Neuronal stem cell (in vitro differentiated cells): Measurements from ENCODE around the gene CCDC141.
"Not testable (repeated sequence)": the region's sequence is repeated elsewhere in the genome, so short reads cannot be mapped to it uniquely, and the experiment has no call there.

Source experiments
- DNase-seq: peaks from one replicate; pipeline ENCODE4 v3.0.0-alpha.2; 2013; ENCODE audit warnings: low spot score
- H2AFZ ChIP-seq: one replicate; pipeline ENCODE4 v1.6.1; 2013; ENCODE audit warnings: mild to moderate bottlenecking, low read length, inconsistent platforms
- H2AK5ac ChIP-seq: 2 replicates; pipeline ENCODE4 v1.6.1; 2013; ENCODE audit warnings: low read depth, mild to moderate bottlenecking, inconsistent platforms, low read length, moderate library complexity, mixed read lengths
- H2BK120ac ChIP-seq: 2 replicates; pipeline ENCODE4 v1.6.1; 2013; ENCODE audit warnings: low read depth, mild to moderate bottlenecking, inconsistent platforms, low read length, moderate library complexity, mixed read lengths
- H2BK12ac ChIP-seq: one replicate; pipeline ENCODE4 v1.6.1; 2013; ENCODE audit warnings: low read length, inconsistent platforms
- H2BK15ac ChIP-seq: 2 replicates; pipeline ENCODE4 v1.6.1; 2013; ENCODE audit warnings: mild to moderate bottlenecking, low read length, inconsistent platforms, mixed read lengths
- H2BK5ac ChIP-seq: one replicate; pipeline ENCODE4 v1.6.1; 2013; ENCODE audit warnings: inconsistent platforms, mild to moderate bottlenecking, low read length, moderate library complexity
- H3K14ac ChIP-seq: one replicate; pipeline ENCODE4 v1.6.1; 2013; ENCODE audit warnings: low read length, inconsistent platforms
- H3K18ac ChIP-seq: 2 replicates; pipeline ENCODE4 v1.6.1; 2013; ENCODE audit warnings: low read length, inconsistent platforms
- H3K23ac ChIP-seq: 2 replicates; pipeline ENCODE4 v1.6.1; 2013; ENCODE audit warnings: low read depth, mild to moderate bottlenecking, mixed read lengths, low read length, inconsistent platforms; ENCODE audit not compliant: poor library complexity
- H3K27ac ChIP-seq: replicated peaks from 3 replicates; pipeline ENCODE4 v1.5.1; 2013; ENCODE audit warnings: low read length, inconsistent platforms
- H3K27me3 ChIP-seq, 3 experiments: 2 replicates each; pipeline ENCODE4 v1.6.1; 2013; ENCODE audit warnings: low read length in 3 of 3, mild to moderate bottlenecking in 2 of 3, inconsistent platforms in 1 of 3, low read depth in 1 of 3, mixed read lengths in 1 of 3, moderate library complexity in 1 of 3; ENCODE audit not compliant: control insufficient read depth in 3 of 3, insufficient read depth in 3 of 3
- H3K36me3 ChIP-seq, 2 donors: replicated peaks in 1 of 2; 2 replicates each; pipeline ENCODE4 v1.6.1; 2013; ENCODE audit warnings: low read length in 2 of 2; ENCODE audit not compliant: control insufficient read depth in 2 of 2, insufficient read depth in 2 of 2
- H3K4ac ChIP-seq: 2 replicates; pipeline ENCODE4 v1.6.1; 2013; ENCODE audit warnings: inconsistent platforms, mild to moderate bottlenecking, low read length, moderate library complexity
- H3K4me1 ChIP-seq, 2 donors: 1 replicate in 1 of 2; 2 replicates in 1 of 2; pipeline ENCODE4 v1.6.1; 2013; ENCODE audit warnings: low read length in 2 of 2, low read depth in 1 of 2; ENCODE audit not compliant: control insufficient read depth in 2 of 2, insufficient read depth in 1 of 2
- H3K4me2 ChIP-seq: one replicate; pipeline ENCODE4 v1.6.1; 2013; ENCODE audit warnings: mild to moderate bottlenecking, low read length, inconsistent platforms; ENCODE audit not compliant: insufficient read depth, poor library complexity, severe bottlenecking
- H3K4me3 ChIP-seq, 2 donors: 2 replicates each; pipeline ENCODE4 v1.5.1; 2013; ENCODE audit warnings: low read length in 2 of 2, mild to moderate bottlenecking in 2 of 2, inconsistent platforms in 1 of 2, moderate library complexity in 1 of 2
- H3K79me1 ChIP-seq: one replicate; pipeline ENCODE4 v1.6.1; 2013; ENCODE audit warnings: low read depth, mild to moderate bottlenecking, inconsistent platforms, low read length, moderate library complexity
- H3K9ac ChIP-seq: one replicate; pipeline ENCODE4 v1.6.1; 2013; ENCODE audit warnings: mild to moderate bottlenecking, low read depth, low read length, inconsistent platforms; ENCODE audit not compliant: poor library complexity
- H3K9me3 ChIP-seq, 2 donors: replicated peaks in 1 of 2; 2 replicates each; pipeline versions ENCODE3 to v1.6.1; 2013; ENCODE audit warnings: low read length in 2 of 2, mild to moderate bottlenecking in 2 of 2, inconsistent platforms in 1 of 2, low read depth in 1 of 2, mixed read lengths in 1 of 2, moderate library complexity in 1 of 2; ENCODE audit not compliant: control insufficient read depth in 2 of 2, insufficient read depth in 1 of 2
- H4K8ac ChIP-seq: one replicate; pipeline ENCODE4 v1.6.1; 2013; ENCODE audit warnings: low read depth, mild to moderate bottlenecking, inconsistent platforms, low read length, moderate library complexity
- H4K91ac ChIP-seq: one replicate; pipeline ENCODE4 v1.6.1; 2013; ENCODE audit warnings: low read length, low read depth, mild to moderate bottlenecking, inconsistent platforms; ENCODE audit not compliant: poor library complexity
- WGBS, 2 donors: extraction: QIAGEN DNeasy Blood & Tissue Kit; methylation state at CpG; one replicate each; pipeline ENCODE4 v1.1.7; 2013; ENCODE audit warnings: missing lambda C conversion rate in 2 of 2, mixed read lengths in 1 of 2; ENCODE audit not compliant: insufficient read length in 2 of 2, insufficient replicate concordance in 1 of 2; ENCODE audit errors: extremely low coverage in 2 of 2; 5-methylcytosine and 5-hydroxymethylcytosine counted together

The CCDC141 gene

DNA sequence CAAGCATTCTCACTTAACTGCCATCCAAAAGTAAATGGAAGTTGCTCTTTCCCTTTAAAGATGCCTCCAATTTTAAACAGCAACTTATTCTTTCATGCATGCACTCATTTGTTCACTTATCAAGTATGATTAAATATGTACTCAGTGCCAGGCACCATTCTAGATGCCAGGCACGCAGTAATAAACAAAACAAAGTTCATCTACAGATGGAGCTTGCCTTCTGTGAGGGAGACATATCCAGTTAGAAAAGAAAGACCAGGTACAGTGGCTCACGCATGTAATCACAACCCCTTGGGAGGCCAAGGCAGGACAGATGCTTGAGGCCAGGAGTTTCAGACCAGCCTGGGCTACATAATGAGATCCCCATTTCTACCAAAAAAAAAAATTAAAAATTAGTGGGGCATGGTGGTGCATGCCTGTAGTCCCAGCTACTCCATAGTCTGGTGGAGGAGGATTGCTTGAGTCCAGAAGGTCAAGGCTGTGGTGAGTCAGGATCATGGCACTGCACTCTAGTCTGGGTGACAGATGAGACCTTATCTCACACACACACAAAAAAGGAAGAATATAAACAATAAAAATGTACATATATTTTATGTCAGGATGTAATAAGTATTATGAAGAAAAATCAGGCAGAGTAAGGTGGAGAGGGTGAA, 19.2 kb upstream of the CCDC141 start:
- Histone ChIP-seq H3K79me1 (no peaks in the 10 kb centered on the region), H3K23ac (no peak overlapping the region), H3K14ac (no peak overlapping the region), H3K4me3 (no peak overlapping the region), H3K4me1 (no peaks in the 10 kb centered on the region), H3K27me3 (no peaks in the 10 kb centered on the region), H3K18ac (no peak overlapping the region), H2BK12ac (no peak overlapping the region), H2AK5ac (no peak overlapping the region), H4K8ac (no peak overlapping the region), H3K4ac (no peak overlapping the region), H3K9me3 (peaks cover 0 to 3% of the 10 kb centered on the region in 2 donors), H4K91ac (no peak overlapping the region), H2BK120ac (no peak overlapping the region), H3K9ac (no peak overlapping the region), H3K4me2 (no peak overlapping the region), H3K27ac (no peak overlapping the region), H2BK5ac (no peak overlapping the region), H2BK15ac (no peak overlapping the region), H2AFZ (no peak overlapping the region), H3K36me3 (no peaks in the 10 kb centered on the region)
- no peak for DNase-seq
- WGBS, 2 donors: no CpG with 5 or more reads among the region's 2 CpGs

DNA sequence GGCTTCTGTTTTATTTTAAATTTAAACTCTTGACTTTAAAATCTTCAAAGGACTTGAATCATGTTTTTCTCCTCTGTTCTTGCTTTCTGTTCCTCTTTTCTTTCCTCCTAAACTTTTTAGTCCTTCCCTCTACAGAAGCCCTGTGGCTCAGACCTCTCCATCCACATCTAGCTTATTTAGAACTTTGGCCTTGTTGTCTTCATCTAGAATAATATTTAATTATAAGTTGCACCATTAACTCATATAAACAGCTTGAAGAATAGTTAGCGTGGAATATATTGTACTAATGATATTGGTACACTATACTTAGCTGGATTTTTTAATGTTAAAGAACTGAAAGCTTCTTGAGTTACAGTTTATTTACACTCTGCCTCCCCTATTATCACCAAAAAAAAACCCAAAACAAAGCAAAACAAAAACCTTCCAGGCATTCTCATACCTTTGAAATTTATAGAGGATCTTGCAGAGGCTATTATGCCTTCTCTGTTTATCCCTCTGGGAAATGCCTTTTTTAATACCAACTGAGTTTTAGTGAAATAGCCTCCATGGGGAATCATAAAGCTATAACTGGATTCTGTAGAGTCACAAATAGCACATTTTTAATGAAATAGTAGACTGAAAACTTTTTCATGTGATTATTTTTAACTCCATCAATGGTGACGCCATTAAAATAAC, 9.2 kb upstream of the CCDC141 start:
- H2BK120ac ChIP-seq: no peak overlapping the region
- H3K27ac ChIP-seq: peak overlapping the region; percentile 92
- no peak overlapping the region for H3K4me3 ChIP-seq
- WGBS, 2 donors: no CpG with 5 or more reads among the region's 2 CpGs
- H3K4ac ChIP-seq: no peak overlapping the region
- H2BK12ac ChIP-seq: no peak overlapping the region
- H4K8ac ChIP-seq: no peak overlapping the region
- H4K91ac ChIP-seq: no peak overlapping the region
- H2AK5ac ChIP-seq: no peak overlapping the region
- no peak overlapping the region for H3K9ac ChIP-seq
- no peaks in the 10 kb centered on the region for H3K9me3 ChIP-seq
- DNase-seq: peak; percentile 31
- no peaks in the 10 kb centered on the region for H3K79me1 ChIP-seq
- H3K27me3 ChIP-seq: no peaks in the 10 kb centered on the region
- no peak overlapping the region for H2BK5ac ChIP-seq
- no peaks in the 10 kb centered on the region for H3K36me3 ChIP-seq
- peaks cover 0 to 18% of the 10 kb centered on the region in 2 donors for H3K4me1 ChIP-seq
- no peak overlapping the region for H3K4me2 ChIP-seq
- H2BK15ac ChIP-seq: no peak overlapping the region
- H3K14ac ChIP-seq: no peak overlapping the region
- no peak overlapping the region for H2AFZ ChIP-seq
- H3K23ac ChIP-seq: no peak overlapping the region
- H3K18ac ChIP-seq: no peak overlapping the region

DNA sequence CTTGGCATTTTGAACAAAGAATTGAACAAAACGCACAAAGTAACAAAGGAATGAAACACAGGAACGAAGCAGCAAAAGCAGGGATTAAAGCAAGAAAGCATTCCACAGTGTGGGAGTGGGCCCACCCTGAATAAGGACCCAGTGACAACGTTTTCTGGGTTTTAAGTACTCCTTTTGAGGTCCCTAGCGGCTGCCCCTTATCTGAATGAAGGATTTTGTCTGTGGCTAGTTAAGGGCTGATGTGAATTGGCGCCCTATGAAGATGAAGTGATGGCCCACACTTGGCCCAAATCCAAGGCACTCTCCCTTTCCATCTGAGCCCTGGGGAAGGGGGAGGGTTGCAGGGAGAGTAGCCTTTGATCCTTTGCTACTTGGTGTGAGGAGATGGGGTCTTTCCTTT, 7.8 kb upstream of the CCDC141 start:
- WGBS, 2 donors: no CpG with 5 or more reads among the region's 5 CpGs
- no peak overlapping the region for H3K4me3 ChIP-seq

DNA sequence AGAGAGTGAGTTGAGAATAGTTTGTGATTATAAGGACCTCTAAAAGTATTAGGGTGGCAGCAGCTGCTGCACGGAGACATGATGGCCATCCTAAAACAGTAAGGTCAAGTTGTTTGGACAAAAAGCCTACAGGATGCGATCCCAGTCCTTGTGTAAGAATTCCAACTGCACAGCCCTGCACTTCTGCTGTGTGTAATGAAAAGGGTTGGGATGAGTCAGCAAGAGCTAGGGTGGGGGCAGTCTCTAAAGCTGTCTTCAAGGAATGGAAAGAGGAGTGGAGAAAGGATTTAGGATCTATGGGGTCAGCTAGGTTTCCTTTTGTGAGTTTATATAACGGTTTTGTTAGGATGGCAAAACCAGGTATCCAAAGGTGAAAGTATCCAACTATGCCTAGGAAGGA, 3.6 kb upstream of the CCDC141 start:
- not testable (repeated sequence) for H3K9ac ChIP-seq, H4K91ac ChIP-seq, H3K9me3 ChIP-seq, H3K27me3 ChIP-seq, H3K14ac ChIP-seq, H3K79me1 ChIP-seq, H2AFZ ChIP-seq, DNase-seq, H3K27ac ChIP-seq, H2BK5ac ChIP-seq, H2BK15ac ChIP-seq, H3K4ac ChIP-seq, H2BK120ac ChIP-seq, H3K4me2 ChIP-seq, H3K36me3 ChIP-seq, H3K18ac ChIP-seq, H2BK12ac ChIP-seq, H2AK5ac ChIP-seq, H4K8ac ChIP-seq, H3K23ac ChIP-seq, H3K4me3 ChIP-seq
- WGBS, 2 donors: no CpG with 5 or more reads among the region's 3 CpGs
- peaks cover 0 to 36% of the 10 kb centered on the region in 2 donors for H3K4me1 ChIP-seq

More for the DNA sequence above, 7.8 kb upstream of the CCDC141 start:
- H3K18ac ChIP-seq: no peak overlapping the region
- peak overlapping the region; percentile 84 for H3K27ac ChIP-seq
- no peak overlapping the region for H2BK15ac ChIP-seq
- H3K4me1 ChIP-seq: peaks cover 0 to 20% of the 10 kb centered on the region in 2 donors
- no peak overlapping the region for H3K9ac ChIP-seq
- no peak overlapping the region for H2AK5ac ChIP-seq
- peak; percentile 58 for DNase-seq
- H4K8ac ChIP-seq: no peak overlapping the region
- no peak overlapping the region for H2BK120ac ChIP-seq
- H3K23ac ChIP-seq: no peak overlapping the region
- H2BK5ac ChIP-seq: peak overlapping the region; percentile 8
- no peak overlapping the region for H3K14ac ChIP-seq
- H2AFZ ChIP-seq: peak overlapping the region; percentile 13
- H3K36me3 ChIP-seq: no peaks in the 10 kb centered on the region
- no peaks in the 10 kb centered on the region for H3K79me1 ChIP-seq
- no peak overlapping the region for H4K91ac ChIP-seq
- no peak overlapping the region for H3K4me2 ChIP-seq
- no peaks in the 10 kb centered on the region for H3K9me3 ChIP-seq
- H2BK12ac ChIP-seq: no peak overlapping the region
- no peaks in the 10 kb centered on the region for H3K27me3 ChIP-seq
- no peak overlapping the region for H3K4ac ChIP-seq
